SK-N-SH (cell line): Measurements from ENCODE around the gene GLCE.

ENCODE experiments used
- EP300 ChIP-seq, 2 experiments: IDR thresholded peaks; 2 replicates each; pipeline versions ENCODE4 v1.4.0 to v1.6.1; 2012; ENCODE audit warnings: borderline replicate concordance in 1 of 2, low read depth in 1 of 2, low read length in 1 of 2
- IRF3 ChIP-seq: fragments of 150-350 bp; IDR thresholded peaks from 2 replicates; pipeline ENCODE4 v1.6.1; 2016; ENCODE audit warnings: mild to moderate bottlenecking, low read depth, low read length
- MXI1 ChIP-seq: IDR thresholded peaks from 2 replicates; pipeline ENCODE4 v1.6.1; 2012; ENCODE audit warnings: mild to moderate bottlenecking, low read depth, low read length, improper control_type of control experiment
- NFIC ChIP-seq: IDR thresholded peaks from 2 replicates; pipeline ENCODE4 v1.4.0; 2012; ENCODE audit warnings: borderline replicate concordance
- POLR2AphosphoS5 ChIP-seq: IDR thresholded peaks from 2 replicates; pipeline ENCODE4 v1.6.1; 2012; ENCODE audit warnings: low read depth, low read length
- REST ChIP-seq: IDR thresholded peaks from 2 replicates; pipeline ENCODE4 v1.6.1; 2012; ENCODE audit warnings: mild to moderate bottlenecking, low read depth, low read length, moderate library complexity

DNA sequence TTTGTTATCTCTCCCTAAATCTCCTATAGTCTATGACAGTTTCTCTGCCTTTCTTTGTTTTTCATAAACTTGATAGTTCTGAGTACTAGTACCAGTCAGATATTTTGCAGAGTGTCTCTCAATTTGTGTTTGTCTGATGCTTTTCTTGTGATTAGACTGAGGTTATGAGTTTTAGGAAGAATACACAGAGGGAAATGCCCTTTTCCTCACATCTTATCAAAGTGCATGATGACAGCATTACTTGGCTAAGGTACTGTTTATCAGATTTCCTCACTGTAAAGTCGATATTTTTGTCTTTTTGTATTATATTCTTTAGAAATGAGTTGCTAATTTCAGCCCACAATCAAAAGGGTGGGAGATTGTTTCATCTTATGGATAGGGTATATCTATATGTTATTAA lies 45.6 kb downstream of the GLCE start:
- no peak for TF ChIP-seq REST
- TF ChIP-seq MXI1 = no peak
- no peak for TF ChIP-seq NFIC
- no peak for TF ChIP-seq EP300 (IDR thresholded peaks at IDR 0.05; ENCODE audit: borderline replicate concordance in 1 of 2, low read depth in 1 of 2, low read length in 1 of 2)
- no peak for TF ChIP-seq POLR2AphosphoS5
- TF ChIP-seq IRF3 = no peak
